Smooth muscle cell (in vitro differentiated cells): ENCODE results near the gene TST. TPM values are rescaled to one million over a fixed set of nuclear protein-coding genes. Genes with fewer than 3 reads are reported as not detected.

Experiments used
- DNase-seq: peaks from one replicate; lab custom pipeline; 2025; ENCODE audit not compliant: unreplicated experiment; lab: John Stamatoyannopoulos, UW
- H2AFZ ChIP-seq: fragments of 200-600 bp; sonication (generic); 2 replicates; pipeline ENCODE4 v1.6.0; 2016; ENCODE audit warnings: antibody characterized with exemption, low read depth, mild to moderate bottlenecking
- H3F3A ChIP-seq: fragments of 200-600 bp; sonication (generic); 2 replicates; pipeline ENCODE4 v1.6.0; 2017; ENCODE audit warnings: antibody characterized with exemption, low read depth
- H3K27ac ChIP-seq: fragments of 200-600 bp; sonication (generic); 2 replicates; pipeline ENCODE4 v1.5.1; 2016; ENCODE audit warnings: low read depth, mild to moderate bottlenecking
- H3K27me3 ChIP-seq: fragments of 200-600 bp; sonication (generic); 2 replicates; pipeline ENCODE4 v1.6.1; 2016; ENCODE audit warnings: low read depth, mild to moderate bottlenecking
- H3K36me3 ChIP-seq: fragments of 200-600 bp; sonication (generic); 2 replicates; pipeline ENCODE4 v1.5.1; 2016; ENCODE audit warnings: low read depth
- H3K4me1 ChIP-seq: fragments of 200-600 bp; sonication (generic); 2 replicates; pipeline ENCODE4 v1.5.1; 2016; ENCODE audit warnings: low read depth
- H3K4me2 ChIP-seq: fragments of 200-600 bp; sonication (generic); 2 replicates; pipeline ENCODE4 v1.6.0; 2016; ENCODE audit warnings: mild to moderate bottlenecking
- H3K4me3 ChIP-seq: fragments of 200-600 bp; sonication (generic); 2 replicates; pipeline ENCODE4 v1.5.1; 2016; ENCODE audit warnings: mild to moderate bottlenecking
- H3K79me2 ChIP-seq: fragments of 200-600 bp; sonication (generic); 2 replicates; pipeline ENCODE4 v1.6.0; 2016; ENCODE audit warnings: low read depth, mild to moderate bottlenecking
- H3K9ac ChIP-seq: fragments of 200-600 bp; sonication (generic); 2 replicates; pipeline ENCODE4 v1.6.0; 2016; ENCODE audit warnings: low read depth
- H3K9me3 ChIP-seq: fragments of 200-600 bp; sonication (generic); replicated peaks from 2 replicates; pipeline ENCODE4 v1.5.1; 2016; ENCODE audit warnings: low read depth
- H4K20me1 ChIP-seq: fragments of 200-600 bp; sonication (generic); 2 replicates; pipeline ENCODE4 v1.6.0; 2016; ENCODE audit warnings: low read depth
- WGBS: methylation state at CpG from one replicate; pipeline ENCODE4 v1.1.7; 2016; ENCODE audit warnings: low lambda C conversion rate; 5-methylcytosine and 5-hydroxymethylcytosine counted together
- polyA plus RNA-seq: library from polyadenylated mRNA; unstranded; fragments of >200 nt; fragmentation: Nextera tagmentation; extraction: Ambion mirVana; gene quantifications from 2 replicates; pipeline ENCODE4 v1.2.1, GENCODE V29; 2016
- total RNA-seq: library from RNA; depleted of rRNA; stranded (reverse); fragments of >200 nt; gene quantifications from 2 replicates; pipeline ENCODE4 v1.2.3, GENCODE V29; 2014
- TF ChIP-seq, protein P1 (sequence below): fragments of 200-600 bp; sonication (generic); IDR thresholded peaks from 2 replicates; pipeline ENCODE4 v1.5.1; 2017; ENCODE audit warnings: borderline replicate concordance, mild to moderate bottlenecking, antibody characterized with exemption; ENCODE audit not compliant: insufficient read depth, poor library complexity, severe bottlenecking

The TST gene
- total and polyA plus RNA-seq, 2 experiments from 2014 or later: 10.4 to 15.0 TPM

DNA sequence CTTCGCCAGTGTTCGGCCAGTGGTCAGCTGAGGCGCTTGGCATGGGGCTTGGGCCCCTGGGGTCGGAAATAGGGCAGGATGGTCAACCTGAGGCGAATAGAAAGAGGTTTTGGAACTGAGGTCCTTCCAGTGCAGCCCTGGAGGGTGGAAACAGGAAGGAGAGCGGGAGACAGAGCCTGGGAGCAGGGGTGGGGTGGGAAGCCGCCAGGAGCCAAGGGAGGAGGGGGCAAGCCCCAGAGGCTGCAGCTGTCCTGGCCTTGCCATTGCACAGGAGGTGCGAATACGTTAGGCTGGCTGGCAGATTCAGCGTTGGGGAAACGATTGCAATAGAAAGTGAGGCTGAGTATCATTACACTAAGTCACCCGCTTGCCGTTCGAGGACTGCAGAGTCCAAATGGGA is 18.4 kb upstream of the TST start:
- WGBS: 85% methylated on average over 12 of the region's 14 CpGs
- Histone ChIP-seq H3K9me3 (no peaks in the 10 kb centered on the region), H3K27ac (no peak overlapping the region), H4K20me1 (no peaks in the 10 kb centered on the region), H3K9ac (no peak overlapping the region), H3K27me3 (no peaks in the 10 kb centered on the region), H3K4me3 (no peak overlapping the region), H3K4me2 (no peak overlapping the region), H3K79me2 (no peaks in the 10 kb centered on the region), H3K4me1 (no peaks in the 10 kb centered on the region), H2AFZ (no peak overlapping the region), H3K36me3 (no peaks in the 10 kb centered on the region), H3F3A (peaks cover 3% of the 10 kb centered on the region)
- TF ChIP-seq, protein P1, sequence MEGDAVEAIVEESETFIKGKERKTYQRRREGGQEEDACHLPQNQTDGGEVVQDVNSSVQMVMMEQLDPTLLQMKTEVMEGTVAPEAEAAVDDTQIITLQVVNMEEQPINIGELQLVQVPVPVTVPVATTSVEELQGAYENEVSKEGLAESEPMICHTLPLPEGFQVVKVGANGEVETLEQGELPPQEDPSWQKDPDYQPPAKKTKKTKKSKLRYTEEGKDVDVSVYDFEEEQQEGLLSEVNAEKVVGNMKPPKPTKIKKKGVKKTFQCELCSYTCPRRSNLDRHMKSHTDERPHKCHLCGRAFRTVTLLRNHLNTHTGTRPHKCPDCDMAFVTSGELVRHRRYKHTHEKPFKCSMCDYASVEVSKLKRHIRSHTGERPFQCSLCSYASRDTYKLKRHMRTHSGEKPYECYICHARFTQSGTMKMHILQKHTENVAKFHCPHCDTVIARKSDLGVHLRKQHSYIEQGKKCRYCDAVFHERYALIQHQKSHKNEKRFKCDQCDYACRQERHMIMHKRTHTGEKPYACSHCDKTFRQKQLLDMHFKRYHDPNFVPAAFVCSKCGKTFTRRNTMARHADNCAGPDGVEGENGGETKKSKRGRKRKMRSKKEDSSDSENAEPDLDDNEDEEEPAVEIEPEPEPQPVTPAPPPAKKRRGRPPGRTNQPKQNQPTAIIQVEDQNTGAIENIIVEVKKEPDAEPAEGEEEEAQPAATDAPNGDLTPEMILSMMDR: no peak
- no peak for DNase-seq

DNA sequence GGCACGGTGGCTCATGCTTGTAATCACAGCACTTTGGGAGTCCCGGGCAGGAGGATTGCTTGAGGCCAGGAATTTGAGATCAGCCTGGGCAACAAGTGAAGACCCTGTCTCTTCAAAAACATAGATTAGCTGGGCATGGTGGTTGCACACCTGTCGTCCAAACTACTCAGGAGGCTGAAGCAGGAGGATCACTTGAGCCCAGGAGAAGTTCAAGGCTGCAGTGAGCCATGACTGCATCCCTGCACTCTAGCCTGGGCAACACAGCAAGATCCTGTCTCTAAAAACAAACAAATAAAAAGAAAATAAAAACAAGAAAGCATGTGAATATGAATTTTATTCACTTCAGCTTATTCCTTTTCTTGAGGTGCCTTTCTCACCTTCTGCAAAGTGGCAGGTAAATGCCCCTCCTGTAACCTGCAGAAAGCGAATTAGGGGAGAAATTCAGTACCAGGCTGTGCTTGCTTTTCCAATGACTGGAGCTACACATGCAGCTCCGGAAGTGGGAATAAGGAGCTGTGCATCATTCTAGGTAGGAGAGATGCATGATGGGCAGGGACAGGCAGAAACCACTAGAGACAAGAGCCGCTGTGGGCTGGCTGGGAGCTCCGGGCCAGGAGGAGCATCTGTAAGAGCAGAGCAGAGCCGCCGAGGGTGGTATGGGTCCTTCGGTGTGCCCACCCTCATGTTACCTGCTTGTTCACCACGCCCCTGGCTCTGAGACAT is 17.6 kb upstream of the TST start:
- H3K4me1 ChIP-seq: no peaks in the 10 kb centered on the region
- no peaks in the 10 kb centered on the region for H4K20me1 ChIP-seq
- H3K27ac ChIP-seq: no peak overlapping the region
- no peaks in the 10 kb centered on the region for H3K36me3 ChIP-seq
- H2AFZ ChIP-seq: no peak overlapping the region
- H3K9ac ChIP-seq: no peak overlapping the region
- H3K79me2 ChIP-seq: no peaks in the 10 kb centered on the region
- no peaks in the 10 kb centered on the region for H3K27me3 ChIP-seq
- no peak overlapping the region for H3K4me3 ChIP-seq
- 90% methylated on average over 11 of the region's 11 CpGs for WGBS
- H3K9me3 ChIP-seq: no peaks in the 10 kb centered on the region
- TF ChIP-seq, protein P1: no peak
- H3K4me2 ChIP-seq: no peak overlapping the region
- no peak for DNase-seq
- H3F3A ChIP-seq: peaks cover 3% of the 10 kb centered on the region

DNA sequence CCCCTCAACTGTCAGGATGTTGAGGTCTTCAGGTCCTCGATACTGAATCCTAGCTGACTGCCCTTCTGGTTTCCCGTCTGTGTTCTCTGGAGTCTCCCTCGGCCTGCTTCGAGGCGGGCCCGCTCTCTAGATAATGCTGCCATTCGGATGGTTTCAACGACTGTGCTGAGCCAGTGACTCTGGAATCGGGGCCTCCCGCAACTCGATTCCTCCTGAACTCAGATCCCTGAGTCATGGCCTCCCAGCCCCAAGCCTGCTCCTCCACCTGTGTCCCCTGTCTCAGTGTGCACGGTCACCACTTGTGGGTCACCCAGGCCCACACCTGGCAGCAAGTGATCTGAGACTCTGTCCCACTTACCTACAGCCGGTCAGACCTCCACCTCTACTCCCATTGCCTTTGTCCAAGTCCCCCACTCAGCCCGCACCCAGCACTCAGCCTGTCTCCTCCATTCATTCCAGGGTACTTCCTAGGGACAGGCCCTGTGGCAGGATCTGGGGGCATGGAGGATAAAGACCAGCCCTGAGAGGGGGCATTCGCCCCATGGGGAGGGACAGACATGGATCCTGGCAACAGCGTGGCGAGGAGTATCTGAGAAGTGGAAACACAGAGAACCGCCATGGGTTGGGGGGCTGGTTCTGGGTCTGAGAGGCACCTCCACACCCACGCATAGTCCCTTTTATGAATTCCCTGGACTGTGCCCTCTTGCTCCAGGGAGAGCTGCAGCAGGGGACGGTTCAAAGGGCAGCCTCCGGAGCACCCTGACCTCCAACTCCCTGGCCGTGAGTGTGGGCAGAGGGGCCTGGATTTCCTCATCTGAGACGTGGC is 14.6 kb upstream of the TST start:
- Histone ChIP-seq H3K4me2 (no peak overlapping the region), H3F3A (peaks cover 3% of the 10 kb centered on the region), H2AFZ (no peak overlapping the region), H3K79me2 (no peaks in the 10 kb centered on the region), H4K20me1 (no peaks in the 10 kb centered on the region), H3K36me3 (no peaks in the 10 kb centered on the region), H3K9ac (no peak overlapping the region), H3K9me3 (no peaks in the 10 kb centered on the region), H3K27me3 (no peaks in the 10 kb centered on the region), H3K4me3 (no peak overlapping the region), H3K4me1 (no peaks in the 10 kb centered on the region), H3K27ac (no peak overlapping the region)
- DNase-seq: no peak
- WGBS: 84% methylated on average over 23 of the region's 23 CpGs
- TF ChIP-seq, protein P1: no peak
